Stimulated activated CD8-positive, alpha-beta memory T cell treated with anti-CD3 and anti-CD28 coated beads, Interleukin-7, amount 100 ng/mL, for 1 hour (primary cell): ENCODE results near the gene GNB1L.

ENCODE experiments used
- DNase-seq, 2 donors: peaks; one replicate each; pipeline ENCODE4 v3.0.0-alpha.2; 2020; ENCODE audit warnings: low read depth in 2 of 2

Gene GNB1L

GRCh38 chr22:19776433-19777031 lies 78.1 kb downstream of the GNB1L start:
- DNase-seq = no peak

- no peak for DNase-seq
These were observed 79.0 kb downstream of the GNB1L start for GRCh38 chr22:19775496-19776325.

- no peak for DNase-seq
These were observed 80.0 kb downstream of the GNB1L start for GRCh38 chr22:19774628-19775027.

- DNase-seq = no peak
These were observed 81.1 kb downstream of the GNB1L start for GRCh38 chr22:19773470-19774040.

- DNase-seq = no peak
These were observed 81.8 kb downstream of the GNB1L start for GRCh38 chr22:19772673-19773469.

GRCh38 chr22:19772422-19772672 lies 82.3 kb downstream of the GNB1L start:
- DNase-seq = no peak

- no peak for DNase-seq
These were observed 84.1 kb downstream of the GNB1L start for GRCh38 chr22:19770349-19771220.

- no peak for DNase-seq
These were observed 85.3 kb downstream of the GNB1L start for GRCh38 chr22:19769393-19769715.

- DNase-seq = no peak
These were observed 87.0 kb downstream of the GNB1L start for GRCh38 chr22:19767427-19768341.

- DNase-seq = no peak
These were observed 87.9 kb downstream of the GNB1L start for GRCh38 chr22:19766511-19767426.

- DNase-seq = no peak
These were observed 88.5 kb downstream of the GNB1L start for GRCh38 chr22:19766240-19766510.

GRCh38 chr22:19765477-19766239 lies 89.0 kb downstream of the GNB1L start:
- no peak for DNase-seq

- no peak for DNase-seq
These were observed 89.8 kb downstream of the GNB1L start for GRCh38 chr22:19764636-19765476.

- no peak for DNase-seq
These were observed 90.4 kb downstream of the GNB1L start for GRCh38 chr22:19764299-19764593.

GRCh38 chr22:19763458-19764298 lies 91.0 kb downstream of the GNB1L start:
- DNase-seq = no peak

- DNase-seq = no peak
These were observed 91.9 kb downstream of the GNB1L start for GRCh38 chr22:19762568-19763457.
